Measurements from ENCODE around the gene JAKMIP1. TPM values are rescaled to one million over a fixed set of nuclear protein-coding genes. Genes with fewer than 3 reads are reported as not detected.

Gene JAKMIP1
- total RNA-seq, 2 experiments from 2014 or later, result 2.0 to 2.1 TPM

DNA sequence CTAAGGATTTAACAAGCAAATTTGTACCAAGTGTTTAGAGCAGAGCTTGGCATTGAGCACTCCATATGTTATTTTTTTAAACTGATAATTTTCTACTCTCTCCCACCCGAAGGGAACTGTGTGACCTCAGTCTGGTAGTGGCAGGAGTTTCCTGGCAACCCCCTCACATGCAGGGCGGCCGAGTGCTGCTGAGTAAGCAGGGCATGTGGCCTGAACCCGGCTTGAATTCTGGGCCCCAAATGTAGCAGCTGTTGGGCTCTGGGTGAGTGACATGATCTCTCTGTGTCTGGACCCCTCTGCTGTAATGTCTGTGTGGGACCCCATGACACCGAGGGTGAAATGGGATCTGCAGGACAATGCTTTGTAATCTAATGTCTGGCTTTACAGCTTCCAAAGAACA lies 168.5 kb downstream of the JAKMIP1 start:
- H3K27me3 ChIP-seq (ENCODE audit: control insufficient read depth in 1 of 2, insufficient read depth in 2 of 2, low read length in 2 of 2), result no peaks in the 10 kb centered on the region
- Mint-ChIP-seq H3K4me3 (no peak overlapping the region), H3K36me3 (ENCODE audit: low read depth) (no peaks in the 10 kb centered on the region), H3K9me3 (no peaks in the 10 kb centered on the region), H3K4me1 (ENCODE audit: low read depth) (no peaks in the 10 kb centered on the region), H3K27ac (no peak overlapping the region), H3K27me3 (no peaks in the 10 kb centered on the region)
- POLR2A ChIA-PET, result no interaction called here
- no peak overlapping the region for H3K4me3 ChIP-seq (ENCODE audit: low read length)
- CTCF ChIA-PET, result no interaction called here
- no peak overlapping the region for H3K27ac ChIP-seq (ENCODE audit: low read depth in 1 of 2, low read length in 2 of 2)
- intact Hi-C loops (cut with DNase I, micrococcal nuclease), result no loop called here
- H3K4me1 ChIP-seq (ENCODE audit: insufficient read depth, low read length), result no peaks in the 10 kb centered on the region
- peaks cover 0 to 11% of the 10 kb centered on the region in 2 experiments for H3K9me3 ChIP-seq (ENCODE audit: control insufficient read depth in 1 of 2, insufficient read depth in 1 of 2, low read length in 2 of 2)
- ATAC-seq (ENCODE audit: poor library complexity) (no peak), DNase-seq (no peak)
- H3K36me3 ChIP-seq (ENCODE audit: insufficient read depth, low read length), result no peaks in the 10 kb centered on the region
- TF ChIP-seq, protein P1, sequence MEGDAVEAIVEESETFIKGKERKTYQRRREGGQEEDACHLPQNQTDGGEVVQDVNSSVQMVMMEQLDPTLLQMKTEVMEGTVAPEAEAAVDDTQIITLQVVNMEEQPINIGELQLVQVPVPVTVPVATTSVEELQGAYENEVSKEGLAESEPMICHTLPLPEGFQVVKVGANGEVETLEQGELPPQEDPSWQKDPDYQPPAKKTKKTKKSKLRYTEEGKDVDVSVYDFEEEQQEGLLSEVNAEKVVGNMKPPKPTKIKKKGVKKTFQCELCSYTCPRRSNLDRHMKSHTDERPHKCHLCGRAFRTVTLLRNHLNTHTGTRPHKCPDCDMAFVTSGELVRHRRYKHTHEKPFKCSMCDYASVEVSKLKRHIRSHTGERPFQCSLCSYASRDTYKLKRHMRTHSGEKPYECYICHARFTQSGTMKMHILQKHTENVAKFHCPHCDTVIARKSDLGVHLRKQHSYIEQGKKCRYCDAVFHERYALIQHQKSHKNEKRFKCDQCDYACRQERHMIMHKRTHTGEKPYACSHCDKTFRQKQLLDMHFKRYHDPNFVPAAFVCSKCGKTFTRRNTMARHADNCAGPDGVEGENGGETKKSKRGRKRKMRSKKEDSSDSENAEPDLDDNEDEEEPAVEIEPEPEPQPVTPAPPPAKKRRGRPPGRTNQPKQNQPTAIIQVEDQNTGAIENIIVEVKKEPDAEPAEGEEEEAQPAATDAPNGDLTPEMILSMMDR (IDR thresholded peaks at IDR 0.05), result no peak

DNA sequence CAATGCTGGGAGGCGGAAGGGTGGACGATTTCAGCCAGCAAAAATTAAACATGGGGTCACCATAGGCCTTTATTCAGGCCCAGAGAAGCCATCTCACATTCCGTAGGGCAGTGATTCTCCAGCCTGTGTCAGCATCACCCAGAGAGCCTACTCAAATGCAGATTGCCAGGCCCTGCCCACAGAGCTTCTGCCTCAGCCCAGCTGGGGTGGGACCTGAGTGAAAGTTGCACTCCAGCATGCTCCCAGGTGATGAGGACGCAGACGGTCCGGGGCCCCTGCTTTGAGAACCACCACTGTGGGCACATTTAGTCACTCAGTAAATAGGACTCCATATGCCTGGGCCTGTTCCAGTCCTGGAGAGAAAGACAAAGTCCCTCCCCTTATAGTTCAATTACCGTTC lies 169.7 kb downstream of the JAKMIP1 start:
- H3K4me3 ChIP-seq (ENCODE audit: low read length), result no peak overlapping the region
- H3K4me1 ChIP-seq (ENCODE audit: insufficient read depth, low read length), result no peaks in the 10 kb centered on the region
- H3K9me3 ChIP-seq (ENCODE audit: control insufficient read depth in 1 of 2, insufficient read depth in 1 of 2, low read length in 2 of 2), result peaks cover 0 to 6% of the 10 kb centered on the region in 2 experiments
- H3K27me3 ChIP-seq (ENCODE audit: control insufficient read depth in 1 of 2, insufficient read depth in 2 of 2, low read length in 2 of 2), result no peaks in the 10 kb centered on the region
- Mint-ChIP-seq H3K27me3 (no peaks in the 10 kb centered on the region), H3K4me3 (no peak overlapping the region), H3K9me3 (no peaks in the 10 kb centered on the region), H3K4me1 (ENCODE audit: low read depth) (no peaks in the 10 kb centered on the region), H3K36me3 (ENCODE audit: low read depth) (no peaks in the 10 kb centered on the region), H3K27ac (no peak overlapping the region)
- ATAC-seq (ENCODE audit: poor library complexity) (no peak), DNase-seq (no peak)
- ChIA-PET POLR2A (no interaction called here), CTCF (no interaction called here)
- TF ChIP-seq, protein P1 (IDR thresholded peaks at IDR 0.05), result no peak
- H3K27ac ChIP-seq (ENCODE audit: low read depth in 1 of 2, low read length in 2 of 2), result no peak overlapping the region
- no peaks in the 10 kb centered on the region for H3K36me3 ChIP-seq (ENCODE audit: insufficient read depth, low read length)
- intact Hi-C loops (cut with DNase I, micrococcal nuclease), result no loop called here

DNA sequence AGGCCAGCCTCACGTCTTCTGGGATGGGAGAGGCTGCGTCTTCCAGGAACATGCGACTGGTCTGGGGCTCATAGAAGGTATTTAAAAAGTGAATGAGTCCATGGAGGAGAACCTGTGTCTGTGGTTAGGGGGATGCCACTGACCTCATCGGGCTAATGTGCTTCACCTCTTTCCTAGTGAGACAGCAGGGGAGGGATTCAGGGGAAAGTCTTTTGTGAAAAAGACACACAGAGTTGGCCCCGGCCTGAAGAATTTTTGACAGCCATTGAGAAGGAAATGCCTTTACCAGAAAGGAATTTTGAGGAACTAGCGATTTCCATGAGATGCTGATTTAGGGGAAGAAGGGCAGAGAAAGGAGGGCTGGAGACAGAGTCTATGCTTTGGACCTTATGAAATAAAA lies 171.1 kb downstream of the JAKMIP1 start:
- no peak overlapping the region for H3K4me3 Mint-ChIP-seq
- Histone ChIP-seq H3K9me3 (ENCODE audit: control insufficient read depth in 1 of 2, insufficient read depth in 1 of 2, low read length in 2 of 2) (peaks cover 0 to 3% of the 10 kb centered on the region in 2 experiments), H3K4me1 (ENCODE audit: insufficient read depth, low read length) (no peaks in the 10 kb centered on the region), H3K27ac (ENCODE audit: low read depth in 1 of 2, low read length in 2 of 2) (no peak overlapping the region), H3K4me3 (ENCODE audit: low read length) (no peak overlapping the region), H3K27me3 (ENCODE audit: control insufficient read depth in 1 of 2, insufficient read depth in 2 of 2, low read length in 2 of 2) (no peaks in the 10 kb centered on the region), H3K36me3 (ENCODE audit: insufficient read depth, low read length) (no peaks in the 10 kb centered on the region)
- no peaks in the 10 kb centered on the region for H3K27me3 Mint-ChIP-seq
- no peaks in the 10 kb centered on the region for H3K9me3 Mint-ChIP-seq
- DNase-seq (no peak), ATAC-seq (ENCODE audit: poor library complexity) (no peak)
- H3K36me3 Mint-ChIP-seq (ENCODE audit: low read depth), result no peaks in the 10 kb centered on the region
- ChIA-PET CTCF (no interaction called here), POLR2A (no interaction called here)
- H3K4me1 Mint-ChIP-seq (ENCODE audit: low read depth), result no peaks in the 10 kb centered on the region
- no peak overlapping the region for H3K27ac Mint-ChIP-seq
- intact Hi-C loops (cut with DNase I, micrococcal nuclease), result no loop called here
- TF ChIP-seq, protein P1 (IDR thresholded peaks at IDR 0.05), result no peak
